HG03039 (cell line): Measurements from ENCODE around the gene C19orf12.

Experiments used
- ATAC-seq: cut with Tn5 transposase; IDR thresholded peaks from one replicate; pipeline ENCODE4 v1.9.1; 2021; ENCODE audit warnings: mild to moderate bottlenecking, moderate library complexity; ENCODE audit not compliant: unreplicated experiment

C19orf12 gene

GRCh38 chr19:29714953-29715700 lies at the start of gene C19orf12:
C19orf12 (minus strand) TSS chr19:29715261; CDS start chr19:29708413, 6,848 bp downstream.
- peak; percentile 61 for ATAC-seq

- no peak for ATAC-seq
Measured at GRCh38 chr19:29764361-29764760, 49.3 kb upstream of the C19orf12 start.

- no peak for ATAC-seq
Measured at GRCh38 chr19:29763196-29763595, 48.1 kb upstream of the C19orf12 start.

- ATAC-seq = no peak
Measured at GRCh38 chr19:29761575-29762232, 46.6 kb upstream of the C19orf12 start.

GRCh38 chr19:29760752-29761502 lies 45.9 kb upstream of the C19orf12 start:
- ATAC-seq = no peak

GRCh38 chr19:29759359-29759758 lies 44.3 kb upstream of the C19orf12 start:
- no peak for ATAC-seq

- no peak for ATAC-seq
Measured at GRCh38 chr19:29758863-29759262, 43.8 kb upstream of the C19orf12 start.

- no peak for ATAC-seq
Measured at GRCh38 chr19:29757551-29757950, 42.5 kb upstream of the C19orf12 start.

GRCh38 chr19:29753934-29754305 lies 38.9 kb upstream of the C19orf12 start:
- ATAC-seq = no peak

GRCh38 chr19:29753190-29753933 lies 38.3 kb upstream of the C19orf12 start:
- ATAC-seq = no peak

- ATAC-seq = no peak
Measured at GRCh38 chr19:29752450-29753025, 37.5 kb upstream of the C19orf12 start.

GRCh38 chr19:29751932-29752331 lies 36.9 kb upstream of the C19orf12 start:
- ATAC-seq = no peak

GRCh38 chr19:29750001-29750400 lies 34.9 kb upstream of the C19orf12 start:
- ATAC-seq = no peak

- no peak for ATAC-seq
Measured at GRCh38 chr19:29748996-29749849, 34.2 kb upstream of the C19orf12 start.

GRCh38 chr19:29745253-29745652 lies 30.2 kb upstream of the C19orf12 start:
- no peak for ATAC-seq

GRCh38 chr19:29743681-29744080 lies 28.6 kb upstream of the C19orf12 start:
- ATAC-seq = no peak

- no peak for ATAC-seq
Measured at GRCh38 chr19:29741776-29742175, 26.7 kb upstream of the C19orf12 start.

- ATAC-seq = no peak
Measured at GRCh38 chr19:29741226-29741625, 26.2 kb upstream of the C19orf12 start.

- no peak for ATAC-seq
Measured at GRCh38 chr19:29737461-29738000, 22.5 kb upstream of the C19orf12 start.
